ENCODE results near the gene TRMT10B. TPM values are rescaled to one million over a fixed set of nuclear protein-coding genes. Genes with fewer than 3 reads are reported as not detected.
A peak's percentile ranks its signal among the peaks of the same experiment; 100 is the strongest.
"Not testable (repeated sequence)": the region's sequence is repeated elsewhere in the genome, so short reads cannot be mapped to it uniquely, and the experiment has no call there.

Gene TRMT10B
- total RNA-seq, 5 donors from 2014 or later (not counting 1 experiment from before 2014, with no cell fraction given): 17.8 to 25.6 (median 21.6) TPM

DNA sequence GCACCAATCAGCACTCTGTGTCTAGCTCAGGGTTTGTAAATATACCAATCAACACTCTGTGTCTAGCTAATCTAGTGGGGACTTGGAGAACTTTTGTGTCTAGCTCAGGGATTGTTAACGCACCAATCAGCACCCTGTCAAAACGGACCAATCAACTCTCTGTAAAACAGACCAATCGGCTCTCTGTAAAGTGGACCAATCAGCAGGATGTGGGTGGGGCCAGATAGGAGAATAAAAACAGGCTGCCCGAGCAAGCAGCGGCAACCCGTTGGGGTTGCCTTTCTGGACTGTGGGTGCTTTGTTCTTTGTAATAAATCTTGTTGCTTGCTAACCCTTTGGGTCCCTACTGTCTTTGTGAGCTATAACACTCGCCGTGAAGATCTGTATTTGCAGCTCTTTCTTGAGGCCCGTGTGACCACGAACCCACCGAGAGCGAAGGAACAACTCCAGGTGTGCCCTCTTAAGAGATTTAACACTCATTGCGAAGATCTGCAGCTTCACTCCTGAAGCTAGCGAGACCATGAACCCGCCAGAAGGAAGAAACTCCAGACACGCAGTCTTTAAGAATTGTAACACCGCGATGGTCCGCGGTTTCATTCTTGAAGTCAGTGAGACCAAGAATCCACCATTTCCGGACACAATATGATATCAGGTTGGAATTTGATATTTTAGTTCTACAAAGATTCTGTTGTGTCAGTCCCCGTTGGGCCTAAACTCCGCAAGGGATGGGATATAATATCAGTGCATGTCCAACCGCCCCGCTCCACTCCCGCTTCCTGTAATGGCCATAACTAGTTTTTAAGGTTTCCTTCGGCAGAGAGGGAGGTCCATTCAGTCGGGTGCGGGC, 740 bp upstream of the TRMT10B start:
- CTCF ChIA-PET: interaction anchor here in 1 of 2 donors (0.7 kb wide), 2 partner anchors 29 to 37 kb away, joined by 5 to 6 read pairs; no protein-coding TSS in a partner anchor

DNA sequence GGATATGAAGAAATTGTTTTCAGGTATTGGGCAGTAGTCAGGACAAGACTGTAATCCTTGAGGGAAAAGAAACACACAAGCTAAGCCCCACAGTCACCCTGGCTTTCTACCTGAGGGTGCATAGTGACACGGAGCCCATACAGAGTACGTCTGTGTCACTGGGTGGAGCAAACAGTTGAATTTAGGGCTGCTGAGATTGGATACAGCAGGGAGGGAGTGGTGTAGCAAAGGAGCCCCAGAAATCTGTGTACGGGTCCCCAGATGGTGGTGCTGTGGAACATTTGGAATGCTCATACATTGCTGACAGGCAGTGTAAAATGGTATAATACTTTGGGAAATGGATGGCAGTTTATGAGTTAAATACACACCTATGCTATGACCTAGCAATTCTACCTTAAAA, 5.1 kb downstream of the TRMT10B start:
- Histone ChIP-seq H3K4me1 (ENCODE audit: control insufficient read depth in 1 of 2, extremely low read depth in 1 of 2, insufficient read depth in 2 of 2, low read length in 2 of 2) (peaks cover 10 to 12% of the 10 kb centered on the region in 2 experiments), H3K4me3 (ENCODE audit: control insufficient read depth in 1 of 2, extremely low read depth in 1 of 2, low read length in 1 of 2) (no peak overlapping the region), H3K9me3 (no peaks in the 10 kb centered on the region), H3K27me3 (replicated peaks in 1 of 2; ENCODE audit: control insufficient read depth in 2 of 2, extremely low read depth in 1 of 2, insufficient read depth in 2 of 2, low read length in 1 of 2) (no peaks in the 10 kb centered on the region), H3K36me3 (ENCODE audit: control insufficient read depth in 2 of 2, extremely low read depth in 1 of 2, insufficient read depth in 1 of 2, low read length in 1 of 2) (peaks cover 0 to 10% of the 10 kb centered on the region in 2 donors), H3K27ac (ENCODE audit: low read length) (no peak overlapping the region)
- POLR2A ChIA-PET: no interaction called here
- no peak overlapping the region for H3K27ac Mint-ChIP-seq
- DNase-seq (no peak), ATAC-seq (replicated peaks in 1 of 4) (no peak)
- no peaks in the 10 kb centered on the region for H3K27me3 Mint-ChIP-seq
- no peaks in the 10 kb centered on the region for H3K9me3 Mint-ChIP-seq
- 100% methylated on average over 2 of the region's 3 CpGs for WGBS (ENCODE audit: insufficient coverage)
- peaks cover 33 to 40% (median 38%) of the 10 kb centered on the region in 3 donors for H3K4me1 Mint-ChIP-seq
- peaks cover 10% of the 10 kb centered on the region for H3K36me3 Mint-ChIP-seq
- no peak overlapping the region for H3K4me3 Mint-ChIP-seq
- CTCF ChIA-PET: interaction anchor here in 1 of 2 donors (0.7 kb wide), 1 partner anchor 136 kb away, joined by 4 read pairs; no protein-coding TSS in a partner anchor

More for the DNA sequence above, 740 bp upstream of the TRMT10B start:
- Mint-ChIP-seq H3K27me3 (no peaks in the 10 kb centered on the region), H3K4me3 (peak overlapping the region; percentile 95 to 97 (median 96)), H3K36me3 (no peaks in the 10 kb centered on the region), H3K9me3 (no peaks in the 10 kb centered on the region), H3K4me1 (peaks cover 30 to 42% (median 41%) of the 10 kb centered on the region in 3 donors), H3K27ac (peak overlapping the region; percentile 89 to 90)
- DNase-seq: peak in 1 of 35 experiments; percentile 9
- Histone ChIP-seq H3K27ac (ENCODE audit: low read length) (peak overlapping the region; percentile 71), H3K4me3 (ENCODE audit: control insufficient read depth in 1 of 2, extremely low read depth in 1 of 2, low read length in 1 of 2) (peak overlapping the region; percentile 77 to 97), H3K9me3 (no peaks in the 10 kb centered on the region), H3K4me1 (ENCODE audit: control insufficient read depth in 1 of 2, extremely low read depth in 1 of 2, insufficient read depth in 2 of 2, low read length in 2 of 2) (peaks cover 10 to 21% of the 10 kb centered on the region in 2 experiments), H3K36me3 (ENCODE audit: control insufficient read depth in 2 of 2, extremely low read depth in 1 of 2, insufficient read depth in 1 of 2, low read length in 1 of 2) (peaks cover 0 to 4% of the 10 kb centered on the region in 2 donors), H3K27me3 (replicated peaks in 1 of 2; ENCODE audit: control insufficient read depth in 2 of 2, extremely low read depth in 1 of 2, insufficient read depth in 2 of 2, low read length in 1 of 2) (no peaks in the 10 kb centered on the region)
- WGBS (ENCODE audit: insufficient coverage): 98% methylated on average over 16 of the region's 29 CpGs
- POLR2A ChIA-PET: interaction anchor here in 1 of 2 donors (0.6 kb wide), 1 partner anchor 10 kb away, joined by 3 read pairs; no protein-coding TSS in a partner anchor
- ATAC-seq (replicated peaks in 1 of 4): peak in 1 of 4 experiments; percentile 6

DNA sequence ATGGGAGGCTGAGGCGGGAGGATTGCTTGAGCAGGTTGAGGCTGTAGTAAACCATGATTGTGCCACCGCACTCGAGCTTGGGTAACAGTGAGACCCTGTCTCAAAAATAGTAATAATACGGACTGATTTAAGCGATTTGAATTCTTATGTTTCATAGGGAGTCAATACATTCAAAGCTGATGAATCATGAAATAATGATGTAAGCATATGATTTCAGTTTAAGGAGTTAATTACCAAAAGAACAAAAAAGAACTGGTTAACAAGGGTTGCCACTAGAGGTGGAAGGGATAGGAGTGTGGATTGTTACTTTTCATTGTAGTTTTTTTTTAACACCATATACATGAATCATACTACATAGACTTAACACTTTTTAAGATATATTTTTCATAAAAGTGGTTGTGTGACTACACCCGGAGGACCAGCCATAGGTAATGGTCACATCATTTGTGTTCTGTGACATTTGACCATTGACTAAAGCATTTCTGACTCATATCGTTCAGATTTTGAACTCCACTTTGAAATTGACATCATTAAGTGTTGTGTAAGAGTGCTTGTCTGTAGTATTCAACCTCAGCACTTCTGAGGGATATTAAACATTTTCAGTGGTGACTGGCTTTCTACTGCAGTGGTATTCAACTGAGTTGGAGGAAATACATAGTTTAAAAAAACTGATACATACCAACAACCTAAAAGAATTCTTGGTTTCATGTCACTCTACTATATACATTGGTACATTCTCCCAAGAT, 7.0 kb downstream of the TRMT10B start:
- WGBS (ENCODE audit: insufficient coverage): 100% methylated on average over 1 of the region's 7 CpGs
- Histone ChIP-seq H3K27me3 (replicated peaks in 1 of 2; ENCODE audit: control insufficient read depth in 2 of 2, extremely low read depth in 1 of 2, insufficient read depth in 2 of 2, low read length in 1 of 2) (no peaks in the 10 kb centered on the region), H3K4me1 (ENCODE audit: control insufficient read depth in 1 of 2, extremely low read depth in 1 of 2, insufficient read depth in 2 of 2, low read length in 2 of 2) (no peaks in the 10 kb centered on the region), H3K9me3 (no peaks in the 10 kb centered on the region), H3K36me3 (ENCODE audit: control insufficient read depth in 2 of 2, extremely low read depth in 1 of 2, insufficient read depth in 1 of 2, low read length in 1 of 2) (peaks cover 0 to 10% of the 10 kb centered on the region in 2 donors), H3K4me3 (ENCODE audit: control insufficient read depth in 1 of 2, extremely low read depth in 1 of 2, low read length in 1 of 2) (no peak overlapping the region), H3K27ac (ENCODE audit: low read length) (no peak overlapping the region)
- Mint-ChIP-seq H3K9me3 (no peaks in the 10 kb centered on the region), H3K27ac (peak overlapping the region in 1 of 2 donors; percentile 3), H3K36me3 (peaks cover 25% of the 10 kb centered on the region), H3K4me3 (no peak overlapping the region), H3K27me3 (no peaks in the 10 kb centered on the region), H3K4me1 (peaks cover 18 to 24% (median 21%) of the 10 kb centered on the region in 3 donors)
- ChIA-PET CTCF (no interaction called here), POLR2A (interaction anchor here in 1 of 2 donors (0.9 kb wide), 1 partner anchor 58 kb away, joined by 4 read pairs; no protein-coding TSS in a partner anchor)
- no peak for ATAC-seq (replicated peaks in 1 of 4)
- DNase-seq: no peak

DNA sequence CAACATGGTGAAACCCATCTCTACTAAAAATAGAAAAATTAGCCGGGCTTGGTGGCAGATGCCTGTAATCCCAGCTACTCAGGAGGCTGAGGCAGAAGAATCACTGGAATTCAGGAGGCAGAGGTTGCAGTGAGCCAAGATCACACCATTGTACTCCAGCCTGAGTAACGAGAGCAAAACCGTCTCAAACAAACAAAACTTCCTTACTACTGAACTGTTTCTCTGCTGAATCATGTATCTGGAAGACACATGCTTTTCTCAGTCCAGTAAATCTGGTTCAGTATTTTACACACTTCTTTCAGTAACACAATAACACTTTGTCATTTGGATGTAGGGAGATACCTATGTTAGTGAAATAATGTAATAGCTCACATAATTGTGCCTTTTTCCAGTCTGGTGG, 7.9 kb downstream of the TRMT10B start:
- ChIA-PET CTCF (no interaction called here), POLR2A (no interaction called here)
- Histone ChIP-seq H3K4me1 (ENCODE audit: control insufficient read depth in 1 of 2, extremely low read depth in 1 of 2, insufficient read depth in 2 of 2, low read length in 2 of 2) (no peaks in the 10 kb centered on the region), H3K9me3 (no peaks in the 10 kb centered on the region), H3K4me3 (ENCODE audit: control insufficient read depth in 1 of 2, extremely low read depth in 1 of 2, low read length in 1 of 2) (no peak overlapping the region), H3K36me3 (ENCODE audit: control insufficient read depth in 2 of 2, extremely low read depth in 1 of 2, insufficient read depth in 1 of 2, low read length in 1 of 2) (peaks cover 0 to 10% of the 10 kb centered on the region in 2 donors), H3K27me3 (replicated peaks in 1 of 2; ENCODE audit: control insufficient read depth in 2 of 2, extremely low read depth in 1 of 2, insufficient read depth in 2 of 2, low read length in 1 of 2) (no peaks in the 10 kb centered on the region), H3K27ac (ENCODE audit: low read length) (no peak overlapping the region)
- no peak overlapping the region for H3K27ac Mint-ChIP-seq
- peaks cover 12 to 19% (median 14%) of the 10 kb centered on the region in 3 donors for H3K4me1 Mint-ChIP-seq
- H3K27me3 Mint-ChIP-seq: no peaks in the 10 kb centered on the region
- no peaks in the 10 kb centered on the region for H3K9me3 Mint-ChIP-seq
- ATAC-seq (replicated peaks in 1 of 4): no peak
- no peak overlapping the region for H3K4me3 Mint-ChIP-seq
- peaks cover 30% of the 10 kb centered on the region for H3K36me3 Mint-ChIP-seq
- no peak for DNase-seq
- 90% methylated on average over 1 of the region's 3 CpGs for WGBS (ENCODE audit: insufficient coverage)

DNA sequence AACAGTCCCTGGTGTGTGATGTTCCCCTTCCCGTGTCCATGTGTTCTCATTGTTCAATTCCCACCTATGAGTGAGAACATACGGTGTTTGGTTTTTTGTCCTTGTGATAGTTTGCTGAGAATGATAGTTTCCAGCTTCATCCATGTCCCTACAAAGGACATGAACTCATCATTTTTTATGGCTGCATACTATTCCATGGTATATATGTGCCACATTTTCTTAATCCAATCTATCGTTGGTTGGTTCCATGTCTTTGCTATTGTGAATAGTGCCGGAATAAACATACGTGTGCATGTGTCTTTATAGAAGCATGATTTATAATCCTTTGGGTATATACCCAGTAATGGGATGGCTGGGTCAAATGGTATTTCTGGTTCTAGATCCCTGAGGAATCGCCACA, 11.7 kb downstream of the TRMT10B start:
- CTCF ChIA-PET; DNase-seq; H3K27me3 Mint-ChIP-seq; H3K4me1 ChIP-seq (ENCODE audit: control insufficient read depth in 1 of 2, extremely low read depth in 1 of 2, insufficient read depth in 2 of 2, low read length in 2 of 2); POLR2A ChIA-PET; H3K4me3 Mint-ChIP-seq; H3K27ac ChIP-seq (ENCODE audit: low read length); H3K9me3 Mint-ChIP-seq; ATAC-seq (replicated peaks in 1 of 4); H3K27ac Mint-ChIP-seq; H3K4me3 ChIP-seq (ENCODE audit: control insufficient read depth in 1 of 2, extremely low read depth in 1 of 2, low read length in 1 of 2); H3K9me3 ChIP-seq; H3K27me3 ChIP-seq (replicated peaks in 1 of 2; ENCODE audit: control insufficient read depth in 2 of 2, extremely low read depth in 1 of 2, insufficient read depth in 2 of 2, low read length in 1 of 2): not testable (repeated sequence)
- no CpG with 5 or more reads among the region's 6 CpGs for WGBS (ENCODE audit: insufficient coverage)
- H3K36me3 Mint-ChIP-seq: peaks cover 53% of the 10 kb centered on the region
- H3K36me3 ChIP-seq (ENCODE audit: control insufficient read depth in 2 of 2, extremely low read depth in 1 of 2, insufficient read depth in 1 of 2, low read length in 1 of 2): peaks cover 0 to 22% of the 10 kb centered on the region in 2 donors
- peaks cover 6 to 10% (median 10%) of the 10 kb centered on the region in 3 donors for H3K4me1 Mint-ChIP-seq

DNA sequence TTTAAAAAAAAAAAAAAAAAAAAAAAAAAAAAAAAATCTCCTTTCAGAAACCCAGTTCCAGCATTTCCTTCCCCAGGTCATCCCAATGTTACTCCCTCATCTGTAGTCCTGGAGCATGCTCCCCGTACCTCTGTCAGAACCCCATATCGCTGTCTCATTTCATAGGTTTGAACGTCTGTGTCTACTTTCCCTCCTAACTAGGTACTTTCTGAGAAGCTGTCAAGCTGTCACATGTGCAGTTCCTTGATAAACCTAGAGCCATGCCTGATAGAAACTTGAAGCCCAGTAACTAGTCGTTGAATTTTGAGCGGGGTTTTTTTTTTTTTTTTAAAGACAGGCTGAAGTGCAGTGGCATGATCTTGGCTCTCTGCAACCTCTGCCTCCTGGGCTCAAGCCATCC, 15.7 kb downstream of the TRMT10B start:
- 100% methylated on average over 2 of the region's 5 CpGs for WGBS (ENCODE audit: insufficient coverage)
- Mint-ChIP-seq H3K27me3 (no peaks in the 10 kb centered on the region), H3K27ac (no peak overlapping the region), H3K4me3 (no peak overlapping the region), H3K9me3 (no peaks in the 10 kb centered on the region), H3K4me1 (peaks cover 4 to 9% (median 6%) of the 10 kb centered on the region in 3 donors), H3K36me3 (peaks cover 54% of the 10 kb centered on the region)
- no peaks in the 10 kb centered on the region for H3K27me3 ChIP-seq (replicated peaks in 1 of 2; ENCODE audit: control insufficient read depth in 2 of 2, extremely low read depth in 1 of 2, insufficient read depth in 2 of 2, low read length in 1 of 2)
- no peaks in the 10 kb centered on the region for H3K9me3 ChIP-seq
- no peaks in the 10 kb centered on the region for H3K4me1 ChIP-seq (ENCODE audit: control insufficient read depth in 1 of 2, extremely low read depth in 1 of 2, insufficient read depth in 2 of 2, low read length in 2 of 2)
- H3K36me3 ChIP-seq (ENCODE audit: control insufficient read depth in 2 of 2, extremely low read depth in 1 of 2, insufficient read depth in 1 of 2, low read length in 1 of 2): peaks cover 5 to 38% of the 10 kb centered on the region in 2 donors
- ChIA-PET CTCF (interaction anchor here in 1 of 2 donors (0.7 kb wide), 1 partner anchor 22 kb away, joined by 3 read pairs; no protein-coding TSS in a partner anchor), POLR2A (no interaction called here)
- H3K27ac ChIP-seq (ENCODE audit: low read length): no peak overlapping the region
- DNase-seq (no peak), ATAC-seq (replicated peaks in 1 of 4) (no peak)
- no peak overlapping the region for H3K4me3 ChIP-seq (ENCODE audit: control insufficient read depth in 1 of 2, extremely low read depth in 1 of 2, low read length in 1 of 2)

Data from T-cell (primary cell).